HG02943 (cell line): Measurements from ENCODE around the gene FIGNL1.

Experiments used
- ATAC-seq: cut with Tn5 transposase; IDR thresholded peaks from one replicate; pipeline ENCODE4 v1.9.1; 2021; ENCODE audit warnings: mild to moderate bottlenecking, low read depth, moderate library complexity; ENCODE audit not compliant: unreplicated experiment

Gene FIGNL1

GRCh38 chr7:50449881-50450589, at the start of gene FIGNL1:
Gene FIGNL1 (minus strand): TSS chr7:50450350. CDS start chr7:50447287, 3,063 bp downstream.
- peak; percentile 93 for ATAC-seq

GRCh38 chr7:50499092-50499491, 48.9 kb upstream of the FIGNL1 start:
- ATAC-seq = no peak

- no peak for ATAC-seq
Measured at GRCh38 chr7:50497968-50498367, 47.8 kb upstream of the FIGNL1 start.

- no peak for ATAC-seq
Measured at GRCh38 chr7:50497068-50497642, 47.0 kb upstream of the FIGNL1 start.

GRCh38 chr7:50496569-50496968, 46.4 kb upstream of the FIGNL1 start:
- ATAC-seq = no peak

- ATAC-seq = no peak
Measured at GRCh38 chr7:50495746-50496145, 45.6 kb upstream of the FIGNL1 start.

GRCh38 chr7:50492770-50493519, 42.8 kb upstream of the FIGNL1 start:
- ATAC-seq = no peak

GRCh38 chr7:50491943-50492342, 41.8 kb upstream of the FIGNL1 start:
- ATAC-seq = no peak

- no peak for ATAC-seq
Measured at GRCh38 chr7:50491209-50491608, 41.1 kb upstream of the FIGNL1 start.

GRCh38 chr7:50488379-50488778, 38.2 kb upstream of the FIGNL1 start:
- no peak for ATAC-seq

GRCh38 chr7:50486512-50486911, 36.4 kb upstream of the FIGNL1 start:
- ATAC-seq = no peak

- no peak for ATAC-seq
Measured at GRCh38 chr7:50481867-50482266, 31.7 kb upstream of the FIGNL1 start.

- ATAC-seq = no peak
Measured at GRCh38 chr7:50480797-50481196, 30.6 kb upstream of the FIGNL1 start.

GRCh38 chr7:50479743-50480517, 29.8 kb upstream of the FIGNL1 start:
- ATAC-seq = no peak

GRCh38 chr7:50477640-50478039, 27.5 kb upstream of the FIGNL1 start:
- ATAC-seq = no peak

GRCh38 chr7:50476953-50477625, 26.9 kb upstream of the FIGNL1 start:
- no peak for ATAC-seq

GRCh38 chr7:50475340-50475739, 25.2 kb upstream of the FIGNL1 start:
- no peak for ATAC-seq

GRCh38 chr7:50474382-50475160, 24.4 kb upstream of the FIGNL1 start:
- no peak for ATAC-seq

- no peak for ATAC-seq
Measured at GRCh38 chr7:50473531-50473930, 23.4 kb upstream of the FIGNL1 start.

GRCh38 chr7:50472427-50472826, 22.3 kb upstream of the FIGNL1 start:
- no peak for ATAC-seq
